Measurements from ENCODE around the gene TKTL1.

DNA sequence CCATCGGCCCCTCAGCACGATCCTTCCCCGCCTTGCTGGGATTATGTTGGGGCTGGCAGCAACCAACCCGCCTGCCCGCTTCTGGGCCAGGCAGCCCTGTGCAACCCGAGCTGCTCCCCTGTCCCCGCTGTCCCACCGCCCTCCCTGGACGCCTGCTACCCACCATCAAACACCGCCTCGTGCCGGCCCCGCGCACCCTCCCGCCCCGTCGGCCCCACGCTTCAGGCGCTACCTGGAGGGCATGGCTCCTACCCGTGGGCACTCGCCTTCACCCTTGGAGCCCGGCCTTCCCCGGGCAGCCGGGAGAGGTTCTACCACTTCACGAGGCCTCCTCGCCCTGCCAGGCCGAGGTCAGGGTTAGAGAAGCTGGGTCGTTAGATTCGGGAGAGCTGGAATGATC, 37.0 kb downstream of the TKTL1 start:
- TF ChIP-seq, protein P1, sequence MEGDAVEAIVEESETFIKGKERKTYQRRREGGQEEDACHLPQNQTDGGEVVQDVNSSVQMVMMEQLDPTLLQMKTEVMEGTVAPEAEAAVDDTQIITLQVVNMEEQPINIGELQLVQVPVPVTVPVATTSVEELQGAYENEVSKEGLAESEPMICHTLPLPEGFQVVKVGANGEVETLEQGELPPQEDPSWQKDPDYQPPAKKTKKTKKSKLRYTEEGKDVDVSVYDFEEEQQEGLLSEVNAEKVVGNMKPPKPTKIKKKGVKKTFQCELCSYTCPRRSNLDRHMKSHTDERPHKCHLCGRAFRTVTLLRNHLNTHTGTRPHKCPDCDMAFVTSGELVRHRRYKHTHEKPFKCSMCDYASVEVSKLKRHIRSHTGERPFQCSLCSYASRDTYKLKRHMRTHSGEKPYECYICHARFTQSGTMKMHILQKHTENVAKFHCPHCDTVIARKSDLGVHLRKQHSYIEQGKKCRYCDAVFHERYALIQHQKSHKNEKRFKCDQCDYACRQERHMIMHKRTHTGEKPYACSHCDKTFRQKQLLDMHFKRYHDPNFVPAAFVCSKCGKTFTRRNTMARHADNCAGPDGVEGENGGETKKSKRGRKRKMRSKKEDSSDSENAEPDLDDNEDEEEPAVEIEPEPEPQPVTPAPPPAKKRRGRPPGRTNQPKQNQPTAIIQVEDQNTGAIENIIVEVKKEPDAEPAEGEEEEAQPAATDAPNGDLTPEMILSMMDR (IDR thresholded peaks at IDR 0.05) = no peak
- no peak for TF ChIP-seq EP300 (IDR thresholded peaks at IDR 0.05; ENCODE audit: low read depth)

All from transverse colon (tissue), 3 donors.